Mammary epithelial cell (primary cell): Measurements from ENCODE around the gene POLR3K.

Source experiments
- CTCF ChIP-seq, 2 donors: IDR thresholded peaks in 1 of 2; conservative IDR thresholded peaks in 1 of 2; 2 replicates each; pipeline ENCODE4 v1.5.1; 2011 to 2012; ENCODE audit warnings: inconsistent platforms in 2 of 2, low read length in 2 of 2, mild to moderate bottlenecking in 2 of 2, control low read depth in 1 of 2, low read depth in 1 of 2; ENCODE audit not compliant: insufficient read depth in 1 of 2; ENCODE audit errors: extremely low read depth in 1 of 2
- EZH2 ChIP-seq: IDR thresholded peaks from 2 replicates; pipeline ENCODE4 v1.6.1; 2012; ENCODE audit warnings: low read length, inconsistent platforms, borderline replicate concordance

GRCh38 chr16:61879-62281 is 8.5 kb upstream of the POLR3K start:
- no peak for TF ChIP-seq CTCF (conservative IDR thresholded peaks at IDR 0.05 in 1 of 2, IDR thresholded peaks at IDR 0.05 in 1 of 2; ENCODE audit: extremely low read depth in 1 of 2, insufficient read depth in 1 of 2, low read depth in 1 of 2, low read length in 2 of 2)
- no peak for TF ChIP-seq EZH2
